ENCODE measurements around the gene MTHFD2.

The MTHFD2 gene

GRCh38 chr2:74235041-74235440 is 36.6 kb downstream of the MTHFD2 start:
- no peaks in the 10 kb centered on the region for H3K9me3 ChIP-seq (ENCODE audit: insufficient read depth, low read depth, low read length)
- no peaks in the 10 kb centered on the region for H3K36me3 ChIP-seq (ENCODE audit: insufficient read depth, low read depth, low read length)
- no peaks in the 10 kb centered on the region for H3K4me1 ChIP-seq (ENCODE audit: insufficient read depth, low read length)
- H3K27me3 ChIP-seq (ENCODE audit: insufficient read depth, low read length): no peaks in the 10 kb centered on the region; the same call in 1 of the 2 replicates
- H3K27ac ChIP-seq (ENCODE audit: low read length): no peak overlapping the region
- H3K4me3 ChIP-seq (ENCODE audit: low read length): no peak overlapping the region
- no peak overlapping the region for H3K9ac ChIP-seq (ENCODE audit: low read depth, low read length)

DNA sequence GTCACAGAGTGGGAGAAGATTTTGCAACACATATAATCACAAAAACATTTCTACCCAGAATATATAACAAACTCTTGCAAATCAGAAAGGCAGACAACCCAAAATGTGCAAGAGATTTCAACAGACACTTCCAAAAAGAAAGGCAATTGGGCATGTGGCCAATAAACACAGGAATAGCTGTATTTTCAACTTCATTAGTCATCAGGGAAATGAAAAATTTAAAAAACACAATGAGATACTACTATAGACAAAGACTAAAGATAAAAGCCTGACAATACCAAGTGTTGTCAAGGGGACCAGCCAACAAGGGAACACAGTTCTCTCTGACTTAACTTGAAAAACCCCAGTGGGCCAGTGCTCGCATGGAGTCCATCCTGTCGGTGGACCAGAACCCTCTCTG is 40.5 kb downstream of the MTHFD2 start:
- H3K27me3 ChIP-seq (ENCODE audit: insufficient read depth, low read length): no peaks in the 10 kb centered on the region; the same call in 1 of the 2 replicates

DNA sequence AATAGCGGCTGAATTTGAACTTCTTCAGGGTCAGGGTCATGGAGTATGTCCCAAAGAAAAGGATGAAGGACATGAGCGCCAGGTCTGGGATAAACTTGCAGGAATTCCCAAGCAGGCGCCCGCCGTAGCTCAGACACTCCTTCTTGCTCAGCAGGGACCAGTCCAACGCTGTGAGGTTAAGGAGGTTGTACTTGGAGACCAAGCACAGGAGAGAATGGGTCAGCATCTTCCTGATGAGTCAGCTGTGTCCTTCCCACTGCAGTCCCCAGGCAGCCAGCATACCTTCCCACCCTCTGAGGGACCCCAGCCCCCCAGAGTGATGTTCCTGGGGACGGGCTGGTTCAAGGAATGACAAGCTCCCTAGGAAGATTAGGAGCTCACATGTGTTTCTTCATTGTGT is 40.9 kb downstream of the MTHFD2 start:
- H3K27ac ChIP-seq (ENCODE audit: low read length): no peak overlapping the region
- H3K27me3 ChIP-seq (ENCODE audit: insufficient read depth, low read length): no peaks in the 10 kb centered on the region; the same call in 1 of the 2 replicates
- H3K9me3 ChIP-seq (ENCODE audit: insufficient read depth, low read depth, low read length): no peaks in the 10 kb centered on the region
- no peak overlapping the region for H3K9ac ChIP-seq (ENCODE audit: low read depth, low read length)
- no peaks in the 10 kb centered on the region for H3K4me1 ChIP-seq (ENCODE audit: insufficient read depth, low read length)
- H3K4me3 ChIP-seq (ENCODE audit: low read length): no peak overlapping the region
- H3K36me3 ChIP-seq (ENCODE audit: insufficient read depth, low read depth, low read length): no peaks in the 10 kb centered on the region

More for the DNA sequence above, 40.5 kb downstream of the MTHFD2 start:
- no peaks in the 10 kb centered on the region for H3K9me3 ChIP-seq (ENCODE audit: insufficient read depth, low read depth, low read length)
- no peak overlapping the region for H3K4me3 ChIP-seq (ENCODE audit: low read length)
- no peak overlapping the region for H3K27ac ChIP-seq (ENCODE audit: low read length)
- H3K36me3 ChIP-seq (ENCODE audit: insufficient read depth, low read depth, low read length): no peaks in the 10 kb centered on the region
- H3K9ac ChIP-seq (ENCODE audit: low read depth, low read length): no peak overlapping the region
- no peaks in the 10 kb centered on the region for H3K4me1 ChIP-seq (ENCODE audit: insufficient read depth, low read length)

DNA sequence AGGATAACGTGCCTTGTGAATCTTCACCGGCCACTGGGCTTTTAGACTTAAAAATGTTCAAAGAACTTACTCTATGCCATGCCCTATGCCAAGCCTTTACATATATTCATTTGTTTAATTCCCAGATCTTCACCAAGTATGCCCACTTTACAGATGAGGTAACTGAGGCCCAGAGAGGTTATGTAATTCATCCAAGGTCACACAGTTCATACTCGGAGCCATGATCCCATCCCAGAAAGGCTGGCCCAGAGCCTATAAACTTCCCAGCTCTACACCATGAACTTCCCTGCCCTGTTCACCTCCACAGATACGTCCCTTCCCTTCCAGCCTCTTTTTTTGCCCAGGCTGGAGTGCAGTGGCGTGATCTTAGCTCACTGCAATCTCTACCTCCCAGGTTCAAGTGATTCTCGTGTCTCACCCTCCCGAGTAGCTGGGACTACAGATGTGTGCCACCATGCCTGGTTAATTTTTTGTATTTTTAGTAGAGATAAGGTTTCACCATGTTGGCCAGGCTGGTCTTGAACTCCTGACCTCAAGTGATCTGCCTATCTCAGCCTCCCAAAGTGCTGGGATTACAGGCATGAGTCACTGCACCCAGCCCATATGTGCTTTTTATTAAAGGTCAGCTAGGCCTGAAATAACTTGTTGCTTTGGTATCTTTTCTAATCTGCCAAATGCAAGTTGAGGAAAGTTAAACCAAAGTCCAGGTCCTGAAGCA is 44.1 kb downstream of the MTHFD2 start:
- Histone ChIP-seq H3K27ac (ENCODE audit: low read length) (no peak overlapping the region), H3K9ac (ENCODE audit: low read depth, low read length) (no peak overlapping the region), H3K27me3 (ENCODE audit: insufficient read depth, low read length) (no peaks in the 10 kb centered on the region; the same call in 1 of the 2 replicates), H3K9me3 (ENCODE audit: insufficient read depth, low read depth, low read length) (no peaks in the 10 kb centered on the region), H3K4me3 (ENCODE audit: low read length) (no peak overlapping the region), H3K36me3 (ENCODE audit: insufficient read depth, low read depth, low read length) (no peaks in the 10 kb centered on the region), H3K4me1 (ENCODE audit: insufficient read depth, low read length) (no peaks in the 10 kb centered on the region)

DNA sequence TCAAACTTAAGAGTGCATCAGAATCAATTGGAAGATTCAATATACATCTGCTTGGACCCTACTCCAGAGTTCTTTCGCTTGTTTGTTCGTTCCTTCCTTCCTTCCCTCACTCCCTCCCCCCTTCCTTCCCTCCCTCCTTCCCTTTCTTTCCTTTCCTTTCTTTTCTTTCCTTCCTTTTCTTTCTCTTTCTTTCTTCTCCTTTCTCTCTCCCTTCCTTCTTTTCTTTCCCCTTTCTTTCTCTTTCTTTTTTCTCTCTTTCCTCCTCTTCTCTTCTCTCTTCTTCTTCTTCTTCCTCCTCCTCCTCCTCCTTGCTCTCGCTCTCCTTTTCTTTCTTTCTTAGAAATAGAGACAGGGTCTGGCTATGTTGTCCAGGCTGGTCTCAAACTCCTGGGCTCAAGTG is 45.9 kb downstream of the MTHFD2 start:
- Histone ChIP-seq H3K4me3 (ENCODE audit: low read length) (no peak overlapping the region), H3K36me3 (ENCODE audit: insufficient read depth, low read depth, low read length) (no peaks in the 10 kb centered on the region), H3K27me3 (ENCODE audit: insufficient read depth, low read length) (no peaks in the 10 kb centered on the region), H3K9me3 (ENCODE audit: insufficient read depth, low read depth, low read length) (no peaks in the 10 kb centered on the region), H3K9ac (ENCODE audit: low read depth, low read length) (no peak overlapping the region), H3K4me1 (ENCODE audit: insufficient read depth, low read length) (no peaks in the 10 kb centered on the region), H3K27ac (ENCODE audit: low read length) (no peak overlapping the region)

DNA sequence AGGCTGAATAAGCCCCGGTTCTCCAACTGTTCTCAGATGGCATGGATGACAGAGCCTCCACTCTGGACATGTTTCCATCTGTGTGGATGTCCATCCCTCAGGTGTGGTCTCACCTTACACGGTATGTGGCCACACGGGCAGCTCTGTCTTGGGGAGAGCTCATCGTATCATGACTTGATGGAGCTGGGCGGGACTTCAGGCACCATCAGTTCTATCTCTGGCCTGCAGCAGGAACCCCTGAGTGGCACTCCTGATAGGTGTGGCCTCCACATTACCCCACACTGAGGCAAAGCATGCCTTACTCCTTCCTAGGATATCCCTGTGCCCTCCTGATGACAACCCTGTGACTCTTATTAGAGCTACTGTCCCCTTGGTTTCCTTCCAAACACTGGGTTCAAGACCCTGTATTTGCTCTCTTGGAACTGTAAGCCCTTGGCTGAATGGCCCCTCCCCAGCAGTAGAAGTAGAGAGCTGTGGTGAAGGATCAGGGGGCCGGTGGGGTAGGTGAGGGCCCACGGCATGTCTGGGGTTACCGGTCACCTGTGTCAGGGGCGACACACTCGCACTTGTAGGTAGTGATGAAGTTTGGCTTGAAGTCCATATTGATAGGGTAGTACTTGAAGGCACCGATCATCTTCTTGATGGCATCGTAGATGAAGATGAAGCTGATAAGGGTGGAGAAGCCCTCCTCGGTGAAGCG is 48.2 kb downstream of the MTHFD2 start:
- Histone ChIP-seq H3K36me3 (ENCODE audit: insufficient read depth, low read depth, low read length) (no peaks in the 10 kb centered on the region), H3K9me3 (ENCODE audit: insufficient read depth, low read depth, low read length) (no peaks in the 10 kb centered on the region), H3K4me1 (ENCODE audit: insufficient read depth, low read length) (no peaks in the 10 kb centered on the region), H3K27ac (ENCODE audit: low read length) (no peak overlapping the region), H3K27me3 (ENCODE audit: insufficient read depth, low read length) (no peaks in the 10 kb centered on the region), H3K9ac (ENCODE audit: low read depth, low read length) (no peak overlapping the region), H3K4me3 (ENCODE audit: low read length) (no peak overlapping the region)

GRCh38 chr2:74249406-74250122 is 51.1 kb downstream of the MTHFD2 start:
- no peak overlapping the region for H3K27ac ChIP-seq (ENCODE audit: low read length)
- H3K27me3 ChIP-seq (ENCODE audit: insufficient read depth, low read length): no peaks in the 10 kb centered on the region
- H3K4me3 ChIP-seq (ENCODE audit: low read length): no peak overlapping the region
- H3K36me3 ChIP-seq (ENCODE audit: insufficient read depth, low read depth, low read length): no peaks in the 10 kb centered on the region
- H3K4me1 ChIP-seq (ENCODE audit: insufficient read depth, low read length): no peaks in the 10 kb centered on the region
- H3K9me3 ChIP-seq (ENCODE audit: insufficient read depth, low read depth, low read length): no peaks in the 10 kb centered on the region
- H3K9ac ChIP-seq (ENCODE audit: low read depth, low read length): no peak overlapping the region

- Histone ChIP-seq H3K36me3 (ENCODE audit: insufficient read depth, low read depth, low read length) (no peaks in the 10 kb centered on the region), H3K9ac (ENCODE audit: low read depth, low read length) (no peak overlapping the region), H3K27me3 (ENCODE audit: insufficient read depth, low read length) (no peaks in the 10 kb centered on the region), H3K9me3 (ENCODE audit: insufficient read depth, low read depth, low read length) (no peaks in the 10 kb centered on the region), H3K27ac (ENCODE audit: low read length) (no peak overlapping the region), H3K4me1 (ENCODE audit: insufficient read depth, low read length) (no peaks in the 10 kb centered on the region), H3K4me3 (ENCODE audit: low read length) (no peak overlapping the region)
These were observed 51.8 kb downstream of the MTHFD2 start for GRCh38 chr2:74250189-74250631.

- Histone ChIP-seq H3K36me3 (ENCODE audit: insufficient read depth, low read depth, low read length) (no peaks in the 10 kb centered on the region), H3K4me1 (ENCODE audit: insufficient read depth, low read length) (no peaks in the 10 kb centered on the region), H3K27me3 (ENCODE audit: insufficient read depth, low read length) (no peaks in the 10 kb centered on the region), H3K9me3 (ENCODE audit: insufficient read depth, low read depth, low read length) (no peaks in the 10 kb centered on the region), H3K9ac (ENCODE audit: low read depth, low read length) (no peak overlapping the region), H3K4me3 (ENCODE audit: low read length) (no peak overlapping the region), H3K27ac (ENCODE audit: low read length) (no peak overlapping the region)
These were observed 53.6 kb downstream of the MTHFD2 start for GRCh38 chr2:74252036-74252435.

DNA sequence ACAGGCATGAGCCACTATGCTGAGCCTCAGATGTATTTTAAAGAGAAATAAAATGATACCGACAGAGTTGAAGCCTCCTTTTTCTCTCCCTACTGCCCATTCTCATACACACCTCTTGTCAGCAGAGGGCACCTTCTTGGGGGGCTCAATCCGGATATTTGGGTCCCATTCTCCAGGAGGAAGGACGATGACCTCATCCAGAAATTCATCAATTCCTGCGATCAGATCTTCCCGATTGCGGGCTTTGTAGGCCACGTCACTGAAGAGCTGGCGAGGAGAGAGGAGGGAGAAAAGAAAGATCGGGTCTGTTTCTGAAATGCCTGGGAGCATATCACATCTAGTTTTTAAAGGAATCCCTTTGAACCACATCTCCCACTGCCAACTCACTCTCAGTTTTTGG is 54.4 kb downstream of the MTHFD2 start:
- Histone ChIP-seq H3K27me3 (ENCODE audit: insufficient read depth, low read length) (no peaks in the 10 kb centered on the region), H3K4me3 (ENCODE audit: low read length) (no peak overlapping the region), H3K9me3 (ENCODE audit: insufficient read depth, low read depth, low read length) (no peaks in the 10 kb centered on the region), H3K4me1 (ENCODE audit: insufficient read depth, low read length) (no peaks in the 10 kb centered on the region), H3K9ac (ENCODE audit: low read depth, low read length) (no peak overlapping the region), H3K36me3 (ENCODE audit: insufficient read depth, low read depth, low read length) (no peaks in the 10 kb centered on the region), H3K27ac (ENCODE audit: low read length) (no peak overlapping the region)

DNA sequence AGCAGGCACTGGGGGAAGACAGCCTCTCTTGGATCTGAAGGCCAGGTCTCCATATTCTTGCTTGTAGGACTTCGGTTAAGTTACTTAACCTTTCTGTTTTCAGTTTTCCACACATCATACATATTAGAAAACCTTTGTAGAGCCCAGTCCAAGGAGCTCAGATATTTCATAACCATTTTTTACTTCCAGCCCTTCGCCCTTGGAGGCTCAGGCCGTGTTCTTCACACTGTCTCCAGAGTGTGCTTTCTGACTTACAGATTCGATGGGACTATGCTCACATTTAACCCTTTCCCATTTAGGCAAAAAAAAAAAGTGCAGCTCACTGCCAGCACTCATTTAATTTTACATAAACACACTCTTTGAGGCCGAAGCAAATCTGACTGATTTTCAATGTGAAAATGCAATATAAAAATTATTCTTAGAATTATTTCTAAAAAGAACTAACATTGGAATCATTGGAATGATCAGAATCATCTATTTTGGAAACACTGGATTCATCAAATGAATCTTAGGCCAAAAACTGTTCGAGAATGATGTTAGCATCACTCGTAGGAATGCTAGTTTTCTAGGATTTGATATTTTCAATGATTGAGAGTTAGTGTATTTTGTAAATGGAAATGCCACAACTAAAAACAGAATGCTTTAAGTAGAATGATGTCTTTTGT is 55.0 kb downstream of the MTHFD2 start:
- H3K27me3 ChIP-seq (ENCODE audit: insufficient read depth, low read length): no peaks in the 10 kb centered on the region
- no peak overlapping the region for H3K27ac ChIP-seq (ENCODE audit: low read length)
- H3K36me3 ChIP-seq (ENCODE audit: insufficient read depth, low read depth, low read length): no peaks in the 10 kb centered on the region
- no peaks in the 10 kb centered on the region for H3K9me3 ChIP-seq (ENCODE audit: insufficient read depth, low read depth, low read length)
- H3K4me1 ChIP-seq (ENCODE audit: insufficient read depth, low read length): no peaks in the 10 kb centered on the region
- no peak overlapping the region for H3K9ac ChIP-seq (ENCODE audit: low read depth, low read length)
- no peak overlapping the region for H3K4me3 ChIP-seq (ENCODE audit: low read length)

Measured in iPS-20b (cell line).